Esophagus muscularis mucosa (tissue), 4 donors: ENCODE measurements around the gene CRACDL. TPM values are rescaled to one million over a fixed set of nuclear protein-coding genes. Genes with fewer than 3 reads are reported as not detected.

ENCODE experiments used
- DNase-seq: peaks from one replicate; pipeline ENCODE4 v3.0.0-alpha.2; 2017; ENCODE audit errors: extremely low spot score
- H3K27ac ChIP-seq, 4 donors: fragments of 200-600 bp; sonication (generic); replicated peaks in 1 of 4; 1 replicate in 3 of 4; 2 replicates in 1 of 4; pipeline ENCODE4 v1.5.1; 2016 to 2019; ENCODE audit warnings: mild to moderate bottlenecking in 1 of 4
- H3K27me3 ChIP-seq, 4 donors: fragments of 200-600 bp; sonication (generic); one replicate each; pipeline versions ENCODE4 v1.5.1 to v1.6.0; 2016 to 2019
- H3K36me3 ChIP-seq, 4 donors: fragments of 200-600 bp; sonication (generic); one replicate each; pipeline ENCODE4 v1.5.1; 2016 to 2019
- H3K4me1 ChIP-seq, 4 donors: fragments of 200-600 bp; sonication (generic); one replicate each; pipeline ENCODE4 v1.5.1; 2016 to 2019
- H3K4me3 ChIP-seq, 4 donors: fragments of 200-600 bp; sonication (generic); 1 replicate in 2 of 4; 2 replicates in 2 of 4; pipeline ENCODE4 v1.5.1; 2016 to 2019; ENCODE audit warnings: mild to moderate bottlenecking in 4 of 4, moderate library complexity in 1 of 4
- H3K9me3 ChIP-seq, 4 donors: fragments of 200-600 bp; sonication (generic); 1 replicate in 3 of 4; 2 replicates in 1 of 4; pipeline ENCODE4 v1.5.1; 2016 to 2019
- EP300 ChIP-seq: sonication (generic); formaldehyde crosslinking; IDR thresholded peaks from one replicate; pipeline ENCODE4 v1.6.1; 2017; ENCODE audit warnings: antibody characterized with exemption
- POLR2A ChIP-seq: fragments of 450-650 bp; IDR thresholded peaks from one replicate; pipeline ENCODE4 v1.6.1; 2017; ENCODE audit warnings: antibody characterized with exemption, moderate library complexity, mild to moderate bottlenecking, low read depth
- POLR2AphosphoS5 ChIP-seq, 2 donors: sonication (generic); formaldehyde crosslinking; IDR thresholded peaks; one replicate each; pipeline ENCODE4 v1.6.1; 2017; ENCODE audit warnings: antibody characterized with exemption in 2 of 2
- WGBS: methylation state at CpG from one replicate; pipeline ENCODE4 v1.1.5; 2018; 5-methylcytosine and 5-hydroxymethylcytosine counted together
- intact Hi-C: fragments of 100-400 bp; cut with DNase I; formaldehyde crosslinking; loops from one replicate; pipeline ENCODE4 v1.15.1; 2023
- total RNA-seq, 4 donors: library from RNA; depleted of rRNA; stranded (reverse); fragments of >200 nt; gene quantifications; one replicate each; pipeline versions ENCODE4 v1.1.0 to v1.2.1, GENCODE V29; 2016
- TF ChIP-seq, protein P1 (sequence below), 3 experiments: fragments of 200-600 bp in 2 of 3; fragments of 450-650 bp in 1 of 3; sonication (generic) in 2 of 3; IDR thresholded peaks; one replicate each; pipeline ENCODE4 v1.5.1; 2017 to 2019; ENCODE audit warnings: antibody characterized with exemption in 3 of 3, mild to moderate bottlenecking in 2 of 3, moderate library complexity in 1 of 3

The CRACDL gene
- total RNA-seq, 4 donors from 2014 or later, result 1.7 to 4.7 (median 3.3) TPM

DNA sequence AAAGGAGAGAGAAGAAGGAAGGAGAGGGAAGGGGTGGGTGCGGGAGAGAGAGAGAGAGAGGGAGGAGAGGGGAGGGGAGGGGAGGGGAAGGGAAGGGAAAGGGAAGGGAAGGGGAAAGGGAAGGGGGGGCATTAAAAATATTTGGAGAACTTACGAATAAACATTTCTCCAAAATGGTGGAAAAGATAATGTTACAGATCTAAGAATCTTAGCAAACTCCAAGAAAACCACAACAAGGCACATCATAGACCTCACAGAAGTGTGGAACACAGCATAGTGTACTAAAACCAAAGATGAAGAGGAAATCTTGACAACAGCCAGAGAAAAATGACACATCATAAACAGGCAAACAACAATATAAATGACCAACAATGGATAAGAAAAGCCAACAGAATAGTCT, 83.1 kb downstream of the CRACDL start:
- 77% methylated on average over 2 of the region's 2 CpGs for WGBS
- H3K4me1 ChIP-seq, result no peaks in the 10 kb centered on the region
- H3K27me3 ChIP-seq, result peaks cover 0 to 9% (median 0%) of the 10 kb centered on the region in 4 donors
- H3K27ac ChIP-seq, result no peak overlapping the region
- H3K4me3 ChIP-seq, result no peak overlapping the region
- H3K9me3 ChIP-seq, result peaks cover 0 to 15% (median 7%) of the 10 kb centered on the region in 4 donors
- no peaks in the 10 kb centered on the region for H3K36me3 ChIP-seq
- intact Hi-C loops, result no loop called here
- DNase-seq, result no peak
- TF ChIP-seq POLR2A (no peak), EP300 (no peak), POLR2AphosphoS5 (IDR thresholded peaks at IDR 0.05) (no peak)
- TF ChIP-seq, protein P1, sequence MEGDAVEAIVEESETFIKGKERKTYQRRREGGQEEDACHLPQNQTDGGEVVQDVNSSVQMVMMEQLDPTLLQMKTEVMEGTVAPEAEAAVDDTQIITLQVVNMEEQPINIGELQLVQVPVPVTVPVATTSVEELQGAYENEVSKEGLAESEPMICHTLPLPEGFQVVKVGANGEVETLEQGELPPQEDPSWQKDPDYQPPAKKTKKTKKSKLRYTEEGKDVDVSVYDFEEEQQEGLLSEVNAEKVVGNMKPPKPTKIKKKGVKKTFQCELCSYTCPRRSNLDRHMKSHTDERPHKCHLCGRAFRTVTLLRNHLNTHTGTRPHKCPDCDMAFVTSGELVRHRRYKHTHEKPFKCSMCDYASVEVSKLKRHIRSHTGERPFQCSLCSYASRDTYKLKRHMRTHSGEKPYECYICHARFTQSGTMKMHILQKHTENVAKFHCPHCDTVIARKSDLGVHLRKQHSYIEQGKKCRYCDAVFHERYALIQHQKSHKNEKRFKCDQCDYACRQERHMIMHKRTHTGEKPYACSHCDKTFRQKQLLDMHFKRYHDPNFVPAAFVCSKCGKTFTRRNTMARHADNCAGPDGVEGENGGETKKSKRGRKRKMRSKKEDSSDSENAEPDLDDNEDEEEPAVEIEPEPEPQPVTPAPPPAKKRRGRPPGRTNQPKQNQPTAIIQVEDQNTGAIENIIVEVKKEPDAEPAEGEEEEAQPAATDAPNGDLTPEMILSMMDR (IDR thresholded peaks at IDR 0.05), result no peak

DNA sequence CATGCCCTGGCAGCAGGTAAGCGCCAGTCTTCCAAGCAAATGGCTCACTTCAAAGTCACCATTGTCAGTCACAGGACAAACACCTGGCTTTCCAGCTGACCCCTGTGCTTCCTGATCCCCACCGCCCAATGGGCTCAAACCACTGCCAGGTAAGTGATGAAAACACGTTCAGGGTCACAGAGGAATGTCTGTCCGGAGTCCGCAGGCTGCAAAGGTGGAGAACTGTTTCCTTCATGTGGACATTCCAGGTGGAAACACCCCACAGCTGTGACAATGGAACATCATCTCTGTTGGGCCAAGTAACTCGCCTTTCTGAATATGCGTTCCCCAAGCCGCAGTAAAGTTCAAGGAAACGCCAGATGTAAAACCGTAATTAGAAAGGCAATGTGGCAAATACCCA, 86.0 kb downstream of the CRACDL start:
- peaks cover 0 to 9% (median 0%) of the 10 kb centered on the region in 4 donors for H3K27me3 ChIP-seq
- H3K27ac ChIP-seq, result no peak overlapping the region
- DNase-seq, result no peak
- intact Hi-C loops, result no loop called here
- 97% methylated on average over 6 of the region's 10 CpGs for WGBS
- no peaks in the 10 kb centered on the region for H3K36me3 ChIP-seq
- no peak for TF ChIP-seq POLR2AphosphoS5 (IDR thresholded peaks at IDR 0.05)
- TF ChIP-seq, protein P1 (IDR thresholded peaks at IDR 0.05), result no peak
- no peak for TF ChIP-seq EP300
- TF ChIP-seq POLR2A, result no peak
- H3K4me1 ChIP-seq, result no peaks in the 10 kb centered on the region
- H3K9me3 ChIP-seq, result peaks cover 0 to 3% (median 0%) of the 10 kb centered on the region in 4 donors
- no peak overlapping the region for H3K4me3 ChIP-seq

DNA sequence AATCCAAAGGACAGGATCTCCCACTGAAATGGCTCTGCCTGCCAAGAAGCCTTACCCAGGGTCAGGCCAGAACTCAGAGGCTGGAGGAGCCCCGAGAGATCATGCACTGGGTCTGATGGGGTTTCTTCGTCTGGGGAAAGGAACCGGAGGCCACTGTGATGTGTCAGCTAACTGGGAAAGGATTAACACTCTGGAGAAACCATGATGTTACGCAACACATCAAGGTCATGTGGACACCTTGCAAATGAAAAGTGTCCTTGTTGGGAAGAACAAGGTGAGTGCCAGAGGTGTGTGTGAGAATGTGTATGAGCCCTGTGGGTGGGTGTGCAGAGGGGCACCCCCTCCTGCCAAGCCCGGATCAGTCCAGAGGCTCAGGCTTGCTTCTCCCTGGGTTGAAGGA, 86.9 kb downstream of the CRACDL start:
- Histone ChIP-seq H3K27ac (no peak overlapping the region), H3K36me3 (no peaks in the 10 kb centered on the region), H3K27me3 (peaks cover 0 to 9% (median 0%) of the 10 kb centered on the region in 4 donors), H3K4me1 (no peaks in the 10 kb centered on the region), H3K4me3 (no peak overlapping the region), H3K9me3 (no peaks in the 10 kb centered on the region)
- TF ChIP-seq POLR2A, result no peak
- TF ChIP-seq POLR2AphosphoS5 (IDR thresholded peaks at IDR 0.05), result no peak
- TF ChIP-seq EP300, result no peak
- TF ChIP-seq, protein P1 (IDR thresholded peaks at IDR 0.05), result no peak
- intact Hi-C loops, result no loop called here
- 92% methylated on average over 5 of the region's 5 CpGs for whole genome bisulfite sequencing
- DNase-seq, result no peak

DNA sequence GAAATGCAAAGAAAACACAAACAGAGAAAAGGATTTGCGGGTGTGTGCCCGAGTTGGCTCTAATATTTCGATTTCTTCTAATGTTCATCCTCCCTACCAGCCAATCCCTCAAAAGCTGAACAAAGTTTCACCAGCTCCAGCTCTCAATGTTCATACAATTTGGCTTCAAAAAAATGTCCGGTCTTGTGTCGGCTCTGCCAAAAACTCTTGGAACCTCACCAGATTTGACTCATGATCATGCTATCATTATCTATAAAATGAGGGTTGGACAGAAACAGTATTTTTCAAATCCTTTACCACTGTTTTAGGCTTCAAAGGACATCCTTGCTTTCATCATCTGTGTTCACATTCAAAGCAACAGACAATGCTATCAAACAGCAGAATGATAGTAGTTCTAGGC, 88.2 kb downstream of the CRACDL start:
- intact Hi-C loops, result no loop called here

DNA sequence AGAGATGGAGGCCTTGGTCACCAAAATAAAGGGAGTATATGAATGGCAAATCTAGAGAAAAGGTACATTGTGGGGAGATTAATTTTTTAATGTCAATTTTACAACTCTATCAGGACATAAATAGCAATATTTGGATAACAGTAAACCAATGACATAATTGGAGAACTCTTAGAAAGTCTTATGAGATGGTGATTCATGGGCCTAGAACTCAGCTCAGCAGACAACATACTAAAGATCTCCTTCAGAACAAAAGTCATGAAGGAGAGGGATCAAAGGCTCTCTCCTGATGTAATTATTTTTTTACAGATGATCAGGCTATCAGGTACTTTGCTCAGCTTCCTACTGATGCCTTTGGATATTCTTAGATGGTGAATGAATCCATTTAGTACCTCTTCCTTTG, 90.0 kb downstream of the CRACDL start:
- no peak overlapping the region for H3K4me3 ChIP-seq
- no peak overlapping the region for H3K27ac ChIP-seq
- peaks cover 0 to 9% (median 0%) of the 10 kb centered on the region in 4 donors for H3K27me3 ChIP-seq
- no peaks in the 10 kb centered on the region for H3K9me3 ChIP-seq
- TF ChIP-seq EP300, result no peak
- TF ChIP-seq, protein P1 (IDR thresholded peaks at IDR 0.05), result no peak
- TF ChIP-seq POLR2A, result no peak
- intact Hi-C loops, result no loop called here
- no peaks in the 10 kb centered on the region for H3K4me1 ChIP-seq
- H3K36me3 ChIP-seq, result no peaks in the 10 kb centered on the region
- no peak for DNase-seq

More for the DNA sequence above, 88.2 kb downstream of the CRACDL start:
- no peaks in the 10 kb centered on the region for H3K4me1 ChIP-seq
- 78% methylated on average over 5 of the region's 5 CpGs for WGBS
- no peak for DNase-seq
- no peak overlapping the region for H3K27ac ChIP-seq
- H3K9me3 ChIP-seq, result no peaks in the 10 kb centered on the region
- no peak overlapping the region for H3K4me3 ChIP-seq
- TF ChIP-seq POLR2A, result no peak
- no peak for TF ChIP-seq EP300
- TF ChIP-seq, protein P1 (IDR thresholded peaks at IDR 0.05), result no peak
- TF ChIP-seq POLR2AphosphoS5 (IDR thresholded peaks at IDR 0.05), result no peak
- H3K27me3 ChIP-seq, result peaks cover 0 to 9% (median 0%) of the 10 kb centered on the region in 4 donors
- H3K36me3 ChIP-seq, result no peaks in the 10 kb centered on the region
